HG02885 (cell line): ENCODE results near the gene METTL25.

Experiments
- ATAC-seq: cut with Tn5 transposase; IDR thresholded peaks from one replicate; pipeline ENCODE4 v1.9.1; 2021; ENCODE audit warnings: mild to moderate bottlenecking; ENCODE audit not compliant: unreplicated experiment, poor library complexity

METTL25 gene

GRCh38 chr12:82398879-82399278, 40.5 kb downstream of the METTL25 start:
- ATAC-seq, result no peak

- no peak for ATAC-seq
Observed at GRCh38 chr12:82400819-82401218, 42.5 kb downstream of the METTL25 start.

DNA sequence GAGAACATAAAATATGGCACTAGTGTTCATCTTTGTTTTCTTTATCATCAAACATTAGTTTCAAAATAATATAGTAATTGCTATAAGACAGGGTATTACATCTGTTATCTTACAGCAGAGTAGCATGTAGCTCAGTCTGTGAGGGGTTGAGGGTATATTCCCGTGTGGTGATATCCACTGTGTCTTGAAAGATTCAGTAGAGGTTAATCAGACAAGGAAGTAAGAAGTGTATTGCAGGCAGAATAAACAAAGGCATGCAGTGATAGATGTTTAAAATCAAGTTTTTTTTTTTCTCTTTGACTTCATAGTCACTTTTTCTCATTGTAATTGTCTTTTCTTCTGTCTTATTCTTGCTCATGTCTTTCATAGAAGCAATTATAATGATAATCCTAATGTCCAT, 48.3 kb downstream of the METTL25 start:
- no peak for ATAC-seq

GRCh38 chr12:82407481-82407880, 49.2 kb downstream of the METTL25 start:
- ATAC-seq, result no peak

DNA sequence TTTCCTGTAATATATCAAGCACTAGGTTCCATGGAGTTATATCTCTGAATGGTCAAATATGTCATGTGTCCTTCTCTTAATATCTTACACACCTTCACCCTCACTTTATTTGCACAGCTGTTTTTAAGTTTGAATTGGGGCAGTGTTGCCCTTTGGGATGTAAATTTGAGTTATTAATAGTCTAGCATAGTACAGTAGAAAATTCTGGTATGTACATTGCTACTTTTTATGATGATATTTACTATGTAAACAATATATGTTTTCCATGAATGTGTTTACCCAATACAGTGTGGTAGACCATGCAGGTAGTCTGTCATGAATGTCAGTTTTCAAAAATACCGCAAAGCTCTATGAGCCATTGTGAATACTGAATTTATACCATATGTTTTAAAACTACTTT, 50.5 kb downstream of the METTL25 start:
- ATAC-seq, result no peak

- ATAC-seq, result no peak
Observed at GRCh38 chr12:82411546-82412230, 53.4 kb downstream of the METTL25 start.

GRCh38 chr12:82412246-82412645, 53.9 kb downstream of the METTL25 start:
- ATAC-seq, result no peak

DNA sequence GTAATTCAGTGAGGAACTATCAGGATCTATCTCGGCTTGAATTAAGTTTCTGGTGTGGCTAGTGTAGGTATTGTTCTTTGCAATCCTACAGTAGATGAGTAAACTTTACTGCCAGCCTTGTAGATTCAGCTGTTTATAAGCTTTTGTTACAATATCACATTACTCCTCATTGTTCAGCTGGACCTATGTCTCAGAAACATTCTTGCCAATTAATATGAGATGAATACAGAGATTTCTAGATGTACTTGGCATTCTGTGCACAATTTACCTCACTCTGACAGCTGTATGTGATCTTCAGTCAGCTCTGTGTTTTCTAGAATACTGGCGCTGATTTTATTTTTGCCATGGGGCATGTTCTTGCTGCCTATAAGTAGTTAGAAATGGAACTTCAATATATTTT, 55.7 kb downstream of the METTL25 start:
- ATAC-seq, result no peak

DNA sequence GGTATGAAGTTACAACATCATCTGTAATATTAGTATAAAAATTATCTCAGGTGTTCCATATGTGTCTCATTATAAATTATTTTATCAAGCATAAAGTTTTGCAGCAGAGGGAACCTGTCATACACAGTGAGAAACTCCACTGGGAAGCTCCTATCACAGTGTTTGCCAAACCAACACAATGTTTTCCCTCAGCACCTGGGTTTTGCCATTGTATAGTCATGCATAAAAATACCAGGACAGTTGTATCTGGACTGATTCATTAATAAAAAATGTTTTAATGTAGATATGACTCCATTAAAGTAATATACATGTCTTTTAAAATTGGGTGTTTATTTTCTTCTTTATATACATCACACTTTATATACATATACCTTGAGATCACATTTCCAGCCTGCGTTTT, 56.6 kb downstream of the METTL25 start:
- ATAC-seq, result no peak

GRCh38 chr12:82415402-82415801, 57.1 kb downstream of the METTL25 start:
- no peak for ATAC-seq

DNA sequence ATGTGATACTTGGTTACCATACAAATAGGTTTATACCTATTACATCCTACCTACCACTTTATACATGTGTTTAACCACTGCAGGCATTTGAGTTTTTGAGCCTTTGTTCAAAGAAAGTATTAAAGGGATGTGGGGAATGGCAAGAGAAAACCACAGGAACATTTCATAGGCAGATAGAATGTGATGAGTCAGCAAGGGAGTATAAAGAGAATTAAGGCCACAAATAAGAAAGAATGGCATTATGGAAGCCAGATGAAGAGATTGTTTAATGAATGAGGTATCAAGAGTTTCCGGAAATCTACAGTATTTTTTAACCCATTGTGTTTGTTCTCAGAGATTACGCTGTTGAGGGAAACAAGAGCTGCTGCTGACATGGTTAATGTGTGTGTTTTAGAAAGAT, 66.9 kb downstream of the METTL25 start:
- no peak for ATAC-seq

DNA sequence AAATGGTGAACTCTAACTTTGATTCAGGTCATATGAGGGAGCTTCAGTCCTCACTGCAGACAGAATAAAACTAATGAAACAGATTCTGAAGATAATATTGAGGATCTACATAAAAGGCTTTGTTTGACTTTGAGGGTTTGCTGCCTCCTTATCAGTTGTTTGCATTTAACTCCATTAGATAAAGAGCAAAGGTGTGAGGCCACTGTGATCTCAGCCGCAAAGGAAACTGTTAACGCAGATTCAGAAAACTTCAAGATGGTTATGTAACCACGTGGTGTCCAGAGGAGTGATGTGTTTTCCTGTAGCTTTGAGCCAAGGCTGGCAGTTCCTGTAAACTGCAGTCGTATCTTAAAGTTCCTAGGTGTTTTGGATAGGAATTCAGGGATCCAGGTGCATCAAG, 67.8 kb downstream of the METTL25 start:
- ATAC-seq, result no peak

DNA sequence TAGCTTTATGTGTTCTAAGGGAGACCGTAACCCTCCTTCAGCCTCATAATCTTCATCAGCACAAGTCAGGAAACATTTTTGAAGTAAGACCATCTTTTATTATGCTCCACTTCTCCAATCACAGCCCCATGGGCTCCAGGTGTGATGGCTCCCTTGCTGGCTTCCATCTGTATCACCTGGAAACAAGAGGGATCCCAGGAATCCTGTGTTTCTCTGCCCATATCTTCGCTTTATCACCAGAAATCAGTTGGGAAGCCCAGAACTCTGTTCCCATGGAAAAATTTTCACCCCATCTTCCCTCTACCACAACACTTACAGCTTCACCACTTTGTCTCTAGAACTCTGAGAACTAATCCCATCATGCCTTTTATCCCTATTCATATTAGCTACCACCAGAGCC, 68.3 kb downstream of the METTL25 start:
- ATAC-seq, result no peak

- ATAC-seq, result no peak
Observed at GRCh38 chr12:82430541-82431145, 72.3 kb downstream of the METTL25 start.

GRCh38 chr12:82434392-82434911, 76.1 kb downstream of the METTL25 start:
- ATAC-seq, result no peak

DNA sequence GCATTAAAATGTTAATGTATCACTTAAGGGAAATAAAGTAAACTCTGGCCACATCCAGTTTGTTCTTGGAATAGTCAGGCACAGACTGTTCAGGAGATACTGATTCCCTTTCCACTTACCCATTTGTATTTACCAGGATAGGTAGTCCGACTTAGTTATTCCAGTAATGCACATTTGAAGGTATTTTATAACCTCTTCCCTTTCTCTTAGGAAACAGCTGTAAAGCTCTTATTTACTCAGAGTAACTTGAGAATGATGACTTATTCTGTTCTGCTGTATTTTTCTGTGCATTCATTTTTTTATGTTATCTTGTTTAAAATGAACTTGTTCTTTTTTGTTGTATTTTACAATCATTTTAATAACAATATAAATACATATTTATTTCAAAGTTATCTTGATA, 78.0 kb downstream of the METTL25 start:
- no peak for ATAC-seq

GRCh38 chr12:82437744-82438143, 79.4 kb downstream of the METTL25 start:
- ATAC-seq, result peak; percentile 41

- ATAC-seq, result peak; percentile 62
Observed at GRCh38 chr12:82438356-82438755, 80.0 kb downstream of the METTL25 start.

DNA sequence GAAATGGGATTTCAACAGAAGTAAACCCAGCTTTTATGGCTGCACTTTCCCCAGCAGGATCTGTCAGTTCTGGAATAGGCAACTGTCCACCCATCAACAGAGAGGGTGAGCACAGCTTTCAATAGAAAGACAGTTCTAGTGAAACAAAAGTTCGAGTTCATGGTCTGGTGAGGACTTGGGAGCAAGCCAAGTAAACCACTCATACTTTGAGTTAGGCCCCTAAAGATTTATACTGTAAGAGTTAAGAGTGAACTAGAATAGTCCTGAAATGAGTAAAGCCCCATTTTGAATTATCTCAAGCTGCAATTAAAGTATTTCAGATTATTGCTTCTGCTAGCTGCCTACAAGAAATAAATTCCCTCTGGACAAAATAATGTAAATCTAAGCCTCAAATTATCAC, 82.6 kb downstream of the METTL25 start:
- no peak for ATAC-seq

- ATAC-seq, result no peak
Observed at GRCh38 chr12:82448911-82449578, 90.7 kb downstream of the METTL25 start.

- no peak for ATAC-seq
Observed at GRCh38 chr12:82456633-82457032, 98.3 kb downstream of the METTL25 start.

- no peak for ATAC-seq
Observed at GRCh38 chr12:82458101-82458500, 99.8 kb downstream of the METTL25 start.
